ENCODE data around the gene MYH16. TPM values are rescaled to one million over a fixed set of nuclear protein-coding genes. Genes with fewer than 3 reads are reported as not detected.
A peak's percentile ranks its signal among the peaks of the same experiment; 100 is the strongest.

Gene MYH16
- total and polyA plus RNA-seq, 9 of the 15 experiments (the other 6 are each of a cell fraction or from before 2014, with no cell fraction given): 0.09 TPM; not detected in 8

DNA sequence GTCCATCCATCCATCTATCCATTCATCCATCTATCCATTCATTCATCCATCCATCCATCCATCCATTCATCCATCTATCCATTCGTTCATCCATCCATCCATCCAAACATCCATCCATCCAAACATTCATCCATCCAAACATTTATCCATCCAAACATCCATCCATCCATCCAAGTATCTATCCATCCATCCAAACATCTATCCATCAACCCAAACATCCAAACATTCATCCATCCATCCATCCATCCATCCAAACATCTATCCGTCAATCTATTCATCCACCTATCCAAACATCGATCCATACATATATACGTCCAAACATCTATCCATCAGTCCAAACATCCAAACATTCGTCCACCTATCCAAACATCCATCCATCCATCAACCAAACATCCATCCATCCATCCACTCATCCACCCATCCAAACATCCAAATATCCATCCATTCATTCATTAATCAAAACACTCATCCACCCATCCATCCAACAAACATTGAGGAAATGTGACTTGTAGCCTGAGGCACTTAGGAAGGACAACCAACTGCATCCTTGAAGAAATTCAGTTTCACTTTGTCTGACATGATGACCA, 28.8 kb upstream of the MYH16 start:
- H2AFZ ChIP-seq (ENCODE audit: low read depth, low read length): no peak overlapping the region
- intact Hi-C loops (cut with micrococcal nuclease): no loop called here
- H3K4me1 ChIP-seq (replicated peaks in 1 of 2; ENCODE audit: control insufficient read depth in 2 of 2, insufficient read depth in 2 of 2, low read length in 2 of 2): no peaks in the 10 kb centered on the region
- H3K27ac ChIP-seq (ENCODE audit: extremely low read depth, low read depth, low read length): no peak overlapping the region
- no peaks in the 10 kb centered on the region for H3K36me3 ChIP-seq (ENCODE audit: control insufficient read depth, insufficient read depth, low read length)
- no peak overlapping the region for H3K4me3 ChIP-seq
- ChIA-PET CTCF (ENCODE audit: low intra/inter-chr PET ratio) (no interaction called here), POLR2A (interaction anchor here (0.7 to 1.0 kb wide), 2 partner anchors 104 to 364 kb away, joined by 3 read pairs; no protein-coding TSS in a partner anchor)
- no peak overlapping the region for H3K9ac ChIP-seq (ENCODE audit: insufficient read depth in 1 of 2, low read depth in 2 of 2, low read length in 2 of 2)
- no peak for ATAC-seq
- no peak overlapping the region for H3K4me2 ChIP-seq (ENCODE audit: insufficient read depth, low read length)
- DNase-seq (ENCODE audit: extremely low read depth in 1 of 4, low spot score in 3 of 4): no peak
- no peaks in the 10 kb centered on the region for H3K9me3 ChIP-seq (replicated peaks; ENCODE audit: control insufficient read depth, insufficient read depth, low read depth, low read length)
- no peaks in the 10 kb centered on the region for H4K20me1 ChIP-seq (replicated peaks; ENCODE audit: control insufficient read depth, insufficient read depth, low read length)
- no TSS peak for BruUV-seq (replicated peaks)
- no peak for FAIRE-seq
- H3K79me2 ChIP-seq (ENCODE audit: control insufficient read depth, insufficient read depth, low read length): no peaks in the 10 kb centered on the region
- in situ Hi-C loops (cut with MboI): no loop called here
- no peaks in the 10 kb centered on the region for H3K9me1 ChIP-seq (ENCODE audit: control insufficient read depth, insufficient read depth, low read length)
- peaks cover 19 to 59% of the 10 kb centered on the region in 2 experiments; a peak in 4 of 5 replicates for H3K27me3 ChIP-seq (ENCODE audit: control insufficient read depth in 2 of 2, insufficient read depth in 2 of 2, low read length in 2 of 2)
- TF ChIP-seq, protein P1, sequence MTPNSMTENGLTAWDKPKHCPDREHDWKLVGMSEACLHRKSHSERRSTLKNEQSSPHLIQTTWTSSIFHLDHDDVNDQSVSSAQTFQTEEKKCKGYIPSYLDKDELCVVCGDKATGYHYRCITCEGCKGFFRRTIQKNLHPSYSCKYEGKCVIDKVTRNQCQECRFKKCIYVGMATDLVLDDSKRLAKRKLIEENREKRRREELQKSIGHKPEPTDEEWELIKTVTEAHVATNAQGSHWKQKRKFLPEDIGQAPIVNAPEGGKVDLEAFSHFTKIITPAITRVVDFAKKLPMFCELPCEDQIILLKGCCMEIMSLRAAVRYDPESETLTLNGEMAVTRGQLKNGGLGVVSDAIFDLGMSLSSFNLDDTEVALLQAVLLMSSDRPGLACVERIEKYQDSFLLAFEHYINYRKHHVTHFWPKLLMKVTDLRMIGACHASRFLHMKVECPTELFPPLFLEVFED (CRISPR knock-in tag; conservative IDR thresholded peaks at IDR 0.05): 0 out of 2 replicates have a peak, but pooled peaks have one; percentile 37
- TF ChIP-seq, protein P2, sequence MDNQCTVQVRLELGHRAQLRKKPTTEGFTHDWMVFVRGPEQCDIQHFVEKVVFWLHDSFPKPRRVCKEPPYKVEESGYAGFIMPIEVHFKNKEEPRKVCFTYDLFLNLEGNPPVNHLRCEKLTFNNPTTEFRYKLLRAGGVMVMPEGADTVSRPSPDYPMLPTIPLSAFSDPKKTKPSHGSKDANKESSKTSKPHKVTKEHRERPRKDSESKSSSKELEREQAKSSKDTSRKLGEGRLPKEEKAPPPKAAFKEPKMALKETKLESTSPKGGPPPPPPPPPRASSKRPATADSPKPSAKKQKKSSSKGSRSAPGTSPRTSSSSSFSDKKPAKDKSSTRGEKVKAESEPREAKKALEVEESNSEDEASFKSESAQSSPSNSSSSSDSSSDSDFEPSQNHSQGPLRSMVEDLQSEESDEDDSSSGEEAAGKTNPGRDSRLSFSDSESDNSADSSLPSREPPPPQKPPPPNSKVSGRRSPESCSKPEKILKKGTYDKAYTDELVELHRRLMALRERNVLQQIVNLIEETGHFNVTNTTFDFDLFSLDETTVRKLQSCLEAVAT (IDR thresholded peaks at IDR 0.05): 0 out of 4 replicates have a peak, but pooled peaks of 1 of the 2 experiments have one; percentile 26
- TF ChIP-seq KDM1A (IDR thresholded peaks at IDR 0.05): 0 out of 4 replicates have a peak, but pooled peaks of 1 of the 2 experiments have one; percentile 24
- 0 out of 2 replicates have a peak, but pooled peaks have one; percentile 27 for TF ChIP-seq OTX1 (CRISPR knock-in tag; IDR thresholded peaks at IDR 0.05)
- peak; percentile 51; the same call in 1 of the 2 replicates for TF ChIP-seq TSC22D4 (tag; IDR thresholded peaks at IDR 0.05)
- TF ChIP-seq NR2C2 (CRISPR knock-in tag; IDR thresholded peaks at IDR 0.05): no peak
- TF ChIP-seq NR2C2 (tag; IDR thresholded peaks at IDR 0.05): no peak
- no peak for TF ChIP-seq LCOR (CRISPR knock-in tag; IDR thresholded peaks at IDR 0.05)
- TF ChIP-seq, protein P3, sequence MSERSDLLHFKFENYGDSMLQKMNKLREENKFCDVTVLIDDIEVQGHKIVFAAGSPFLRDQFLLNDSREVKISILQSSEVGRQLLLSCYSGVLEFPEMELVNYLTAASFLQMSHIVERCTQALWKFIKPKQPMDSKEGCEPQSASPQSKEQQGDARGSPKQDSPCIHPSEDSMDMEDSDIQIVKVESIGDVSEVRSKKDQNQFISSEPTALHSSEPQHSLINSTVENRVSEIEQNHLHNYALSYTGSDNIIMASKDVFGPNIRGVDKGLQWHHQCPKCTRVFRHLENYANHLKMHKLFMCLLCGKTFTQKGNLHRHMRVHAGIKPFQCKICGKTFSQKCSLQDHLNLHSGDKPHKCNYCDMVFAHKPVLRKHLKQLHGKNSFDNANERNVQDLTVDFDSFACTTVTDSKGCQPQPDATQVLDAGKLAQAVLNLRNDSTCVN (CRISPR knock-in tag; IDR thresholded peaks at IDR 0.05): peak; percentile 72; the same call in 1 of the 2 replicates
- WGBS (ENCODE audit: insufficient coverage, low coverage, missing lambda C conversion rate): 1% methylated on average over 5 of the region's 5 CpGs

Measured in K562 (cell line).